Measurements from ENCODE around the gene ADGRL3.

ADGRL3 gene

GRCh38 chr4:61783050-61783449 lies 582.9 kb downstream of the ADGRL3 start:
- TF ChIP-seq, protein P1, sequence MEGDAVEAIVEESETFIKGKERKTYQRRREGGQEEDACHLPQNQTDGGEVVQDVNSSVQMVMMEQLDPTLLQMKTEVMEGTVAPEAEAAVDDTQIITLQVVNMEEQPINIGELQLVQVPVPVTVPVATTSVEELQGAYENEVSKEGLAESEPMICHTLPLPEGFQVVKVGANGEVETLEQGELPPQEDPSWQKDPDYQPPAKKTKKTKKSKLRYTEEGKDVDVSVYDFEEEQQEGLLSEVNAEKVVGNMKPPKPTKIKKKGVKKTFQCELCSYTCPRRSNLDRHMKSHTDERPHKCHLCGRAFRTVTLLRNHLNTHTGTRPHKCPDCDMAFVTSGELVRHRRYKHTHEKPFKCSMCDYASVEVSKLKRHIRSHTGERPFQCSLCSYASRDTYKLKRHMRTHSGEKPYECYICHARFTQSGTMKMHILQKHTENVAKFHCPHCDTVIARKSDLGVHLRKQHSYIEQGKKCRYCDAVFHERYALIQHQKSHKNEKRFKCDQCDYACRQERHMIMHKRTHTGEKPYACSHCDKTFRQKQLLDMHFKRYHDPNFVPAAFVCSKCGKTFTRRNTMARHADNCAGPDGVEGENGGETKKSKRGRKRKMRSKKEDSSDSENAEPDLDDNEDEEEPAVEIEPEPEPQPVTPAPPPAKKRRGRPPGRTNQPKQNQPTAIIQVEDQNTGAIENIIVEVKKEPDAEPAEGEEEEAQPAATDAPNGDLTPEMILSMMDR (IDR thresholded peaks at IDR 0.05; ENCODE audit: low read depth, low read length): no peak
- H3K4me3 ChIP-seq (ENCODE audit: low read depth, low read length): no peak overlapping the region

- TF ChIP-seq, protein P1 (IDR thresholded peaks at IDR 0.05; ENCODE audit: low read depth, low read length): no peak
- no peak overlapping the region for H3K4me3 ChIP-seq (ENCODE audit: low read depth, low read length)
Measured at GRCh38 chr4:61785761-61786160, 585.6 kb downstream of the ADGRL3 start.

DNA sequence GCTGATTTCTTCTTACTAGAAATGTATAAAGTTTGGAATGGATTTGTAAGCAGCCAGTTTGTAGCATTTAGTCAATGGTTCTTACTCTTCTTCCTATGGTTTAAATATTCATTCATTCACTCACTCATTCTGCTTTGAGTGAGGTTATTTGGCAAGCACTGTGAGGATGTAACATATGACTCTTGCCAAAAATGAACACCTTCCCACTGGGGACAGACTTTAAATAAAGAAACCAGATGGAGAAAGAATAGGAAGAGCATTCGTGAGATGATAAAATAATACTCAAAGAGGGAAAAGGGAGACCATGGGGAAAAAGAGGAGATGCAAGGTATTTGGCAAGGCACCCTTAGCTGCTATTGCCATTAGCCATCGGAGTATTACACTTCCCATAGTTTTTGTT lies 586.1 kb downstream of the ADGRL3 start:
- no peak overlapping the region for H3K4me3 ChIP-seq (ENCODE audit: low read depth, low read length)
- TF ChIP-seq, protein P1 (IDR thresholded peaks at IDR 0.05; ENCODE audit: low read depth, low read length): no peak

DNA sequence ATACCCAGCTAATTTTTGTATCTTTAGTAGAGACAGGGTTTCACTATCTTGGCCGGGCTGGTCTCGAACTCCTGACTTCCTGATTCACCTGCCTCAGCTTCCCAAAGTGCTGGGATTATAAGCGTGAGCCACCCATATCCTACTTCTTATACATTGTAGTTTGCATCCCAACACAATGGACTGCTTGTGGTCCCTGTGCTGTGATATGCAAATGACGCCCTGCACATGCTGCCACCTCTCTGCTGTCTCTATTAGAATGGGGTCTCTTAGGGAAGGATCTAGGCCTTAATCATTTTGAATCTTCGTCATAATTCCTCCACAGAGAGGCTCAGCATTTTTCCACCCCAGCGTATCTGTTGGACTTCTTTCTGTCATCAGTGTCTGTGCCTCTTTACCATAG lies 595.9 kb downstream of the ADGRL3 start:
- TF ChIP-seq, protein P1 (IDR thresholded peaks at IDR 0.05; ENCODE audit: low read depth, low read length): no peak
- H3K4me3 ChIP-seq (ENCODE audit: low read depth, low read length): no peak overlapping the region

DNA sequence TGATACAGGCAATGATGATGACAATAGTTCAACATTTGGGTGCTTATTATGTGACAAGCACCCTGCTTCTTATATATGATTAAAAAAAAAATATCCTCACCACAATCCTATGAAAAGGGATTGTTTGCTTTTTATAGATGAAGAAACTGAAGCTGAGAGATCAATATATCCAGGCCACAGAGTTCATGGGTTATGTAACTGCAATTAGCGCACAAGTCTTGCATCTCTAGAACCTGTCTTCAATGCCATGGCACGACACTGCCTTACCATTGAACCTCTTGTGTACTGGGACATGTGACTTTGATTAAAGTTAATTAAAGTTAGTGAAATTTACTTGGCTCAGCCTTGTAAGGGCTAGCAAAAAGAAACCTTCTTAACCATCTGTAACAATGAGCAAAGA lies 599.7 kb downstream of the ADGRL3 start:
- TF ChIP-seq, protein P1 (IDR thresholded peaks at IDR 0.05; ENCODE audit: low read depth, low read length): no peak
- no peak overlapping the region for H3K4me3 ChIP-seq (ENCODE audit: low read depth, low read length)

GRCh38 chr4:61805227-61805626 lies 605.1 kb downstream of the ADGRL3 start:
- TF ChIP-seq, protein P1 (IDR thresholded peaks at IDR 0.05; ENCODE audit: low read depth, low read length): no peak
- no peak overlapping the region for H3K4me3 ChIP-seq (ENCODE audit: low read depth, low read length)

- TF ChIP-seq, protein P1 (IDR thresholded peaks at IDR 0.05; ENCODE audit: low read depth, low read length): no peak
- no peak overlapping the region for H3K4me3 ChIP-seq (ENCODE audit: low read depth, low read length)
Measured at GRCh38 chr4:61805979-61806378, 605.9 kb downstream of the ADGRL3 start.

Measured in WI38 (cell line).